ENCODE results near the gene SLC2A1. TPM values are rescaled to one million over a fixed set of nuclear protein-coding genes. Genes with fewer than 3 reads are reported as not detected.

SLC2A1 gene
- total and polyA plus RNA-seq, 2 of the 13 experiments (the other 11 are each of a cell fraction or from before 2014, with no cell fraction given): 125 to 423 TPM

DNA sequence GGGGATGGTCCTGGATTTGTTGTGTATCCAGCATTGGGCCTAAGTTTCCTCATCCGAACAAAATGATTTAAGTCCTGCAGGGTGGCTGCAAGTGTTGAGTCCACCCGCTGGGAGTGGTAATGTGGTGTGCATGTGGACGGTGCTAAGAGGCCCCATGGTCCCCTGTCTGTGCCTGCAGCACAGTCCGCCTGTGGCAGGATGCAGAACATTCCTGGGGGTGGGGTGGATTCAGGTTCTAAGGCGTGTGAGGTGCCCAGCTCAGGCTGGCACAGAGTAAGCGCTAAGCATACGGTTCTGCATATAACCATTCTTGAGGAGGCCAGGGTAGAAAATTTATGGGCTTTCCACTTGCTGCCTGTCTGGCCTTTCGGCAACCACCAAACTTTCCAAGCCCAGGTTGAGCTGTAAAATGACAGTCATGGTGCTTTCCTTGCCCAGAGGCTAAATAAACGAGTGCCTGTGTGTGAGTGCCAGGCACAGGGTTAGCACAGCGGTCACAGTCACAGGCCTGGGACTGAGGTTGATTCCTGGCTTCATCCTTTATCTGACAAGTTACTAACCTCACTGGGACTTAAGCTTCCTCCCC, 30.7 kb downstream of the SLC2A1 start:
- Histone ChIP-seq H3K4me1 (ENCODE audit: insufficient read depth, low read length) (peaks cover 64% of the 10 kb centered on the region), H2AFZ (ENCODE audit: low read length) (no peak overlapping the region), H3K79me2 (ENCODE audit: insufficient read depth, low read length) (peaks cover 14% of the 10 kb centered on the region), H3K27ac (ENCODE audit: extremely low read length, insufficient read depth, low read length) (no peak overlapping the region), H4K20me1 (ENCODE audit: insufficient read depth, low read length) (peaks cover 70% of the 10 kb centered on the region), H3K36me3 (replicated peaks in 1 of 2; ENCODE audit: control insufficient read depth in 1 of 2, insufficient read depth in 2 of 2, low read length in 2 of 2) (peaks cover 58 to 78% of the 10 kb centered on the region in 2 experiments), H3K4me2 (ENCODE audit: low read depth, low read length) (no peak overlapping the region), H3K27me3 (ENCODE audit: control insufficient read depth in 1 of 2, insufficient read depth in 2 of 2, low read length in 2 of 2) (no peaks in the 10 kb centered on the region), H3K4me3 (replicated peaks in 1 of 3; ENCODE audit: insufficient read depth in 1 of 3, low read depth in 2 of 3, low read length in 3 of 3) (no peak overlapping the region), H3K9me3 (ENCODE audit: low read length) (no peaks in the 10 kb centered on the region), H3K9ac (ENCODE audit: insufficient read depth, low read depth, low read length) (no peak overlapping the region)
- BruUV-seq (replicated peaks): no TSS peak
- FAIRE-seq: no peak
- no peak for DNase-seq (ENCODE audit: low spot score)
- intact Hi-C loops (cut with micrococcal nuclease; ENCODE audit: unreplicated experiment): no loop called here
- CTCF ChIA-PET (ENCODE audit: low intra/inter-chr PET ratio, low total read pairs): no interaction called here
- ATAC-seq: no peak
- WGBS (ENCODE audit: low lambda C conversion rate): 98% methylated on average over 9 of the region's 10 CpGs
- POLR2A ChIA-PET: interaction anchor here (1.4 kb wide), 1 partner anchor 52 kb away, joined by 3 read pairs; no protein-coding TSS in a partner anchor
- in situ Hi-C loops (cut with HindIII; ENCODE audit: extremely low pct_ligation_motif_present, low pct_unique_long_range_greater_than_20kb): no loop called here
- TF ChIP-seq GATA4 (IDR thresholded peaks at IDR 0.05; ENCODE audit: borderline replicate concordance, low read depth): no peak
- TF ChIP-seq POLR2G (IDR thresholded peaks at IDR 0.05; ENCODE audit: low read depth, low read length): peak; percentile 9; the same call in 1 of the 2 replicates
- no peak for TF ChIP-seq ZSCAN22 (CRISPR knock-in tag; IDR thresholded peaks at IDR 0.05)
- no peak for TF ChIP-seq ZC3H13 (CRISPR knock-in tag; IDR thresholded peaks at IDR 0.05)
- TF ChIP-seq ZNF816 (CRISPR knock-in tag; IDR thresholded peaks at IDR 0.05; ENCODE audit: borderline replicate concordance): no peak
- no peak for TF ChIP-seq TRIM24 (CRISPR knock-in tag; IDR thresholded peaks at IDR 0.05)
- no peak for TF ChIP-seq SUZ12 (IDR thresholded peaks at IDR 0.05; ENCODE audit: low read depth, low read length)
- no peak for TF ChIP-seq ZHX2 (IDR thresholded peaks at IDR 0.05; ENCODE audit: low read depth)
- no peak for TF ChIP-seq ZHX2 (CRISPR knock-in tag; IDR thresholded peaks at IDR 0.05; ENCODE audit: borderline replicate concordance)
- TF ChIP-seq SIX1 (CRISPR knock-in tag; IDR thresholded peaks at IDR 0.05; ENCODE audit: borderline replicate concordance): no peak
- no peak for TF ChIP-seq ZNF510 (CRISPR knock-in tag; IDR thresholded peaks at IDR 0.05; ENCODE audit: low read depth)
- no peak for TF ChIP-seq PBX3 (CRISPR knock-in tag; IDR thresholded peaks at IDR 0.05; ENCODE audit: borderline replicate concordance)
- no peak for TF ChIP-seq ZNF564 (CRISPR knock-in tag; IDR thresholded peaks at IDR 0.05)
- no peak for TF ChIP-seq ZHX1 (CRISPR knock-in tag; IDR thresholded peaks at IDR 0.05; ENCODE audit: low read depth)
- no peak for TF ChIP-seq IKZF4 (CRISPR knock-in tag; IDR thresholded peaks at IDR 0.05; ENCODE audit: borderline replicate concordance, low read depth, not compliant biosample characterization)
